Testis (tissue), 2 donors: ENCODE data around the gene TSC22D2.

Source experiments
- CTCF ChIP-seq, 3 experiments: fragments of 450-650 bp in 2 of 3; fragments of 200-600 bp in 1 of 3; sonication (generic) in 1 of 3; IDR thresholded peaks; one replicate each; pipeline ENCODE4 v1.5.1; 2016 to 2019; ENCODE audit warnings: antibody characterized with exemption in 3 of 3, mild to moderate bottlenecking in 2 of 3, moderate library complexity in 1 of 3
- POLR2A ChIP-seq: fragments of 450-650 bp; IDR thresholded peaks from one replicate; pipeline ENCODE4 v1.6.1; 2017; ENCODE audit warnings: antibody characterized with exemption, mild to moderate bottlenecking, moderate library complexity

GRCh38 chr3:150363420-150363819, 44.7 kb upstream of the TSC22D2 start:
- TF ChIP-seq CTCF (IDR thresholded peaks at IDR 0.05) = no peak
- TF ChIP-seq POLR2A = no peak
